ENCODE results near the gene HAUS2. TPM values are rescaled to one million over a fixed set of nuclear protein-coding genes. Genes with fewer than 3 reads are reported as not detected.
"Not testable (repeated sequence)": the region's sequence is repeated elsewhere in the genome, so short reads cannot be mapped to it uniquely, and the experiment has no call there.

The HAUS2 gene
- total and polyA plus RNA-seq, 2 experiments from 2014 or later: 16.6 to 19.1 TPM

DNA sequence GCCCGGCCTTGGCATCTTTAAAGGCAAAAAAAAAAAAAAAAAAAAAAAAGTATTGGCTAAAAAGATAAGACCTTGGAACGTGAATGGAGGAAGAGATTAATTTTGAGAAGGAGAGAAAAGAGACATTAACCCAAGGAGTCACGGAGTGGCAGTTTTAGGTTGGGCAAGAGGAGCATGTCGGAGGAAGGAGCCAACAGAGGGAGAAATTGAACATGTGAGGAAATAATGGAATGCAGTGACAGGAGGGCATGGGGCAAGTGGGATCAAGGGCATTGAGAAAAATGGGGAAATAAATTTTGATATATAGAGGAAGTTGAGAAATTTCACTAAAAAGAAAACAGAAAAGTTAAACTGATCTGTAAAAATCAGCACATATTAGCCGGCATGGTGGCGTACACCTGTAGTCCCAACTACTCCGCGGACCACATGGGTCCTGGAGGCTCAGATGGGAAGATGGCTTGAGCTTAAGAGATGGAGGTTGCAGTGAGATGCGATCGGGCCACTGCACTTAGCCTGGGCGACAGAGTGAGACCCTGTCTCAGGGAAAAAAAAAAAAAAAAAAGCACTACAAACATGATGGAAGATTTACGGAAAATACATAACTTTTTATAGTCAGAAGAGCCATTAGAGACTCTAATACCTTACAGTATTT, 1.2 kb downstream of the HAUS2 start:
- Histone ChIP-seq H3K4me3 (peak overlapping the region; percentile 89), H3K27me3 (no peaks in the 10 kb centered on the region), H3K36me3 (peaks cover under 1% of the 10 kb centered on the region), H3K27ac (no peak overlapping the region), H3K4me1 (ENCODE audit: low read depth) (peaks cover 3% of the 10 kb centered on the region), H3K9me3 (ENCODE audit: low read depth) (no peaks in the 10 kb centered on the region)
- TF ChIP-seq, protein P1, sequence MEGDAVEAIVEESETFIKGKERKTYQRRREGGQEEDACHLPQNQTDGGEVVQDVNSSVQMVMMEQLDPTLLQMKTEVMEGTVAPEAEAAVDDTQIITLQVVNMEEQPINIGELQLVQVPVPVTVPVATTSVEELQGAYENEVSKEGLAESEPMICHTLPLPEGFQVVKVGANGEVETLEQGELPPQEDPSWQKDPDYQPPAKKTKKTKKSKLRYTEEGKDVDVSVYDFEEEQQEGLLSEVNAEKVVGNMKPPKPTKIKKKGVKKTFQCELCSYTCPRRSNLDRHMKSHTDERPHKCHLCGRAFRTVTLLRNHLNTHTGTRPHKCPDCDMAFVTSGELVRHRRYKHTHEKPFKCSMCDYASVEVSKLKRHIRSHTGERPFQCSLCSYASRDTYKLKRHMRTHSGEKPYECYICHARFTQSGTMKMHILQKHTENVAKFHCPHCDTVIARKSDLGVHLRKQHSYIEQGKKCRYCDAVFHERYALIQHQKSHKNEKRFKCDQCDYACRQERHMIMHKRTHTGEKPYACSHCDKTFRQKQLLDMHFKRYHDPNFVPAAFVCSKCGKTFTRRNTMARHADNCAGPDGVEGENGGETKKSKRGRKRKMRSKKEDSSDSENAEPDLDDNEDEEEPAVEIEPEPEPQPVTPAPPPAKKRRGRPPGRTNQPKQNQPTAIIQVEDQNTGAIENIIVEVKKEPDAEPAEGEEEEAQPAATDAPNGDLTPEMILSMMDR (IDR thresholded peaks at IDR 0.05; ENCODE audit: low read depth, low read length): no peak
- DNase-seq (ENCODE audit: low read depth in 1 of 2, low spot score in 1 of 2): peak in 1 of 2 donors; percentile 7

- no peaks in the 10 kb centered on the region for H3K4me1 ChIP-seq (ENCODE audit: low read depth)
- H3K27ac ChIP-seq: no peak overlapping the region
- TF ChIP-seq, protein P1 (IDR thresholded peaks at IDR 0.05; ENCODE audit: low read depth, low read length): no peak
- no peaks in the 10 kb centered on the region for H3K36me3 ChIP-seq
- no peaks in the 10 kb centered on the region for H3K27me3 ChIP-seq
- H3K4me3 ChIP-seq: no peak overlapping the region
- no peak for DNase-seq (ENCODE audit: low read depth in 1 of 2, low spot score in 1 of 2)
- H3K9me3 ChIP-seq (ENCODE audit: low read depth): no peaks in the 10 kb centered on the region
Measured at GRCh38 chr15:42553554-42553953, 4.9 kb downstream of the HAUS2 start.

GRCh38 chr15:42556550-42557207, 8.0 kb downstream of the HAUS2 start:
- not testable (repeated sequence) for H3K9me3 ChIP-seq (ENCODE audit: low read depth); H3K4me3 ChIP-seq; H3K27ac ChIP-seq; H3K4me1 ChIP-seq (ENCODE audit: low read depth); DNase-seq (ENCODE audit: low read depth in 1 of 2, low spot score in 1 of 2); H3K27me3 ChIP-seq; H3K36me3 ChIP-seq

- H3K36me3 ChIP-seq: peaks cover 14% of the 10 kb centered on the region
- DNase-seq (ENCODE audit: low read depth in 1 of 2, low spot score in 1 of 2): no peak
Measured at GRCh38 chr15:42558739-42559138, 10.1 kb downstream of the HAUS2 start.

DNA sequence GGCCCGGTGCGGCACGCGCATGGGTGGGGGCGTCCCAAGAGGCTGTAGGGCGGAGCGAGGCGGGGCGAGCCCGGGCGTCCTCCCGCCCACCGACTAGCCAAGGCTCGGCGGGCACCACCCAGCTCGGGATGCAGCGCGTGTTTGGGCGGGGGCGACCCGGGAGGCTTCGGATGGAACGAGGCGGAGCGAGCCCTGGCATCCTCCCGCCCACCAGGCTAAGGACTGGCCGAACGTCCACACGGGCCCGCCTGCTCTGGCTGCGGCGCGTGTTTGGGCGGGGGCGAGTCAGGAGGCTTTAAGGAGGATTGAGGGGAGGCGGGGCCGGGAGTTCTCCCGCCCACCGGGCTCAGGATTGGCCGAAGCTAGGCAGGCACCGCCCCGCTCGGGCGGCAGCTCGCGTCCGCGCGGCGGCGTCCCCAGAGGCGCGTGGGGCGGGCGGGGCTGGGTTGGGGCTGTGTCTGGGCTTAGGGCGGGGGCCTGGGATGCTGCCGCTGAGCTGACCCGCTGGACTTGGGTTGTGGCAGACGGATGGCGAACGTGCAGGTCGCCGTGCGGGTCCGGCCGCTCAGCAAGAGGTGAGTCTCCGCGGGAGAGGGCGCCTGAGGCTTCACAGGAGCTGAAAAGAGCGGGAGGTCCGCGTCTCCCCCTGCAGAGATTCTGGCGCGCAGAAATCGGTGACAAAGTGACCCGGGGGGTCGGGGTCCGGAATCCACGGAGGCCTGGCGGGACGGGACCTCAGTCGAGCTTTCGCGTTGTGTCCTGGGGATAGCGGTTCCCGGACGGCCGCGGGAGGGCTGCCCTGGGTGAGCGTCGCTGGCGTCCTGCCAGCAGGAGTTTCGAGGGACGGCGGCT, 26.8 kb downstream of the HAUS2 start, which contains the start of gene STARD9:
Gene STARD9 (plus strand): TSS at position 419 of the 852 bp plus-strand sequence. CDS start 110 bp downstream, at position 529.
- Histone ChIP-seq H3K4me3 (peak within 1 kb of the TSS; percentile 50), H3K27me3 (peaks cover 27% of the 10 kb centered on the region), H3K36me3 (no peaks in the 10 kb centered on the region), H3K27ac (peak within 1 kb of the TSS; percentile 44), H3K9me3 (ENCODE audit: low read depth) (no peaks in the 10 kb centered on the region), H3K4me1 (ENCODE audit: low read depth) (peaks cover 10% of the 10 kb centered on the region)
- TF ChIP-seq, protein P1 (IDR thresholded peaks at IDR 0.05; ENCODE audit: low read depth, low read length): peak; percentile 2
- DNase-seq (ENCODE audit: low read depth in 1 of 2, low spot score in 1 of 2): peak; percentile 99 to 100

More at GRCh38 chr15:42558739-42559138, 10.1 kb downstream of the HAUS2 start:
- no peak overlapping the region for H3K4me3 ChIP-seq
- no peaks in the 10 kb centered on the region for H3K27me3 ChIP-seq
- TF ChIP-seq, protein P1 (IDR thresholded peaks at IDR 0.05; ENCODE audit: low read depth, low read length): no peak
- H3K4me1 ChIP-seq (ENCODE audit: low read depth): no peaks in the 10 kb centered on the region
- no peak overlapping the region for H3K27ac ChIP-seq
- H3K9me3 ChIP-seq (ENCODE audit: low read depth): no peaks in the 10 kb centered on the region
